Neuronal stem cell (in vitro differentiated cells): ENCODE measurements around the gene BIRC6.
A peak's percentile ranks its signal among the peaks of the same experiment; 100 is the strongest.

Source experiments
- DNase-seq: peaks from one replicate; pipeline ENCODE4 v3.0.0-alpha.2; 2013; ENCODE audit warnings: low spot score
- H2AFZ ChIP-seq: one replicate; pipeline ENCODE4 v1.6.1; 2013; ENCODE audit warnings: mild to moderate bottlenecking, low read length, inconsistent platforms
- H2AK5ac ChIP-seq: 2 replicates; pipeline ENCODE4 v1.6.1; 2013; ENCODE audit warnings: low read depth, mild to moderate bottlenecking, inconsistent platforms, low read length, moderate library complexity, mixed read lengths
- H2BK120ac ChIP-seq: 2 replicates; pipeline ENCODE4 v1.6.1; 2013; ENCODE audit warnings: low read depth, mild to moderate bottlenecking, inconsistent platforms, low read length, moderate library complexity, mixed read lengths
- H2BK12ac ChIP-seq: one replicate; pipeline ENCODE4 v1.6.1; 2013; ENCODE audit warnings: low read length, inconsistent platforms
- H2BK15ac ChIP-seq: 2 replicates; pipeline ENCODE4 v1.6.1; 2013; ENCODE audit warnings: mild to moderate bottlenecking, low read length, inconsistent platforms, mixed read lengths
- H2BK5ac ChIP-seq: one replicate; pipeline ENCODE4 v1.6.1; 2013; ENCODE audit warnings: inconsistent platforms, mild to moderate bottlenecking, low read length, moderate library complexity
- H3K14ac ChIP-seq: one replicate; pipeline ENCODE4 v1.6.1; 2013; ENCODE audit warnings: low read length, inconsistent platforms
- H3K18ac ChIP-seq: 2 replicates; pipeline ENCODE4 v1.6.1; 2013; ENCODE audit warnings: low read length, inconsistent platforms
- H3K23ac ChIP-seq: 2 replicates; pipeline ENCODE4 v1.6.1; 2013; ENCODE audit warnings: low read depth, mild to moderate bottlenecking, mixed read lengths, low read length, inconsistent platforms; ENCODE audit not compliant: poor library complexity
- H3K27ac ChIP-seq: replicated peaks from 3 replicates; pipeline ENCODE4 v1.5.1; 2013; ENCODE audit warnings: low read length, inconsistent platforms
- H3K27me3 ChIP-seq, 3 experiments: 2 replicates each; pipeline ENCODE4 v1.6.1; 2013; ENCODE audit warnings: low read length in 3 of 3, mild to moderate bottlenecking in 2 of 3, inconsistent platforms in 1 of 3, low read depth in 1 of 3, mixed read lengths in 1 of 3, moderate library complexity in 1 of 3; ENCODE audit not compliant: control insufficient read depth in 3 of 3, insufficient read depth in 3 of 3
- H3K36me3 ChIP-seq, 2 donors: replicated peaks in 1 of 2; 2 replicates each; pipeline ENCODE4 v1.6.1; 2013; ENCODE audit warnings: low read length in 2 of 2; ENCODE audit not compliant: control insufficient read depth in 2 of 2, insufficient read depth in 2 of 2
- H3K4ac ChIP-seq: 2 replicates; pipeline ENCODE4 v1.6.1; 2013; ENCODE audit warnings: inconsistent platforms, mild to moderate bottlenecking, low read length, moderate library complexity
- H3K4me1 ChIP-seq, 2 donors: 1 replicate in 1 of 2; 2 replicates in 1 of 2; pipeline ENCODE4 v1.6.1; 2013; ENCODE audit warnings: low read length in 2 of 2, low read depth in 1 of 2; ENCODE audit not compliant: control insufficient read depth in 2 of 2, insufficient read depth in 1 of 2
- H3K4me2 ChIP-seq: one replicate; pipeline ENCODE4 v1.6.1; 2013; ENCODE audit warnings: mild to moderate bottlenecking, low read length, inconsistent platforms; ENCODE audit not compliant: insufficient read depth, poor library complexity, severe bottlenecking
- H3K4me3 ChIP-seq, 2 donors: 2 replicates each; pipeline ENCODE4 v1.5.1; 2013; ENCODE audit warnings: low read length in 2 of 2, mild to moderate bottlenecking in 2 of 2, inconsistent platforms in 1 of 2, moderate library complexity in 1 of 2
- H3K79me1 ChIP-seq: one replicate; pipeline ENCODE4 v1.6.1; 2013; ENCODE audit warnings: low read depth, mild to moderate bottlenecking, inconsistent platforms, low read length, moderate library complexity
- H3K9ac ChIP-seq: one replicate; pipeline ENCODE4 v1.6.1; 2013; ENCODE audit warnings: mild to moderate bottlenecking, low read depth, low read length, inconsistent platforms; ENCODE audit not compliant: poor library complexity
- H3K9me3 ChIP-seq, 2 donors: replicated peaks in 1 of 2; 2 replicates each; pipeline versions ENCODE3 to v1.6.1; 2013; ENCODE audit warnings: low read length in 2 of 2, mild to moderate bottlenecking in 2 of 2, inconsistent platforms in 1 of 2, low read depth in 1 of 2, mixed read lengths in 1 of 2, moderate library complexity in 1 of 2; ENCODE audit not compliant: control insufficient read depth in 2 of 2, insufficient read depth in 1 of 2
- H4K8ac ChIP-seq: one replicate; pipeline ENCODE4 v1.6.1; 2013; ENCODE audit warnings: low read depth, mild to moderate bottlenecking, inconsistent platforms, low read length, moderate library complexity
- H4K91ac ChIP-seq: one replicate; pipeline ENCODE4 v1.6.1; 2013; ENCODE audit warnings: low read length, low read depth, mild to moderate bottlenecking, inconsistent platforms; ENCODE audit not compliant: poor library complexity
- WGBS, 2 donors: extraction: QIAGEN DNeasy Blood & Tissue Kit; methylation state at CpG; one replicate each; pipeline ENCODE4 v1.1.7; 2013; ENCODE audit warnings: missing lambda C conversion rate in 2 of 2, mixed read lengths in 1 of 2; ENCODE audit not compliant: insufficient read length in 2 of 2, insufficient replicate concordance in 1 of 2; ENCODE audit errors: extremely low coverage in 2 of 2; 5-methylcytosine and 5-hydroxymethylcytosine counted together

The BIRC6 gene

GRCh38 chr2:32436150-32436549 lies 79.3 kb downstream of the BIRC6 start:
- Histone ChIP-seq H4K91ac (no peak overlapping the region), H3K4me2 (no peak overlapping the region), H4K8ac (no peak overlapping the region), H3K79me1 (no peaks in the 10 kb centered on the region), H2BK12ac (no peak overlapping the region), H2BK15ac (no peak overlapping the region), H3K9ac (no peak overlapping the region), H3K36me3 (peaks cover 2 to 94% of the 10 kb centered on the region in 2 donors), H3K4me1 (no peaks in the 10 kb centered on the region), H2BK5ac (no peak overlapping the region), H3K23ac (no peak overlapping the region), H3K9me3 (no peaks in the 10 kb centered on the region), H3K4me3 (no peak overlapping the region), H2AFZ (no peak overlapping the region), H3K4ac (no peak overlapping the region), H3K18ac (no peak overlapping the region), H2BK120ac (no peak overlapping the region), H3K14ac (no peak overlapping the region), H2AK5ac (no peak overlapping the region), H3K27ac (no peak overlapping the region), H3K27me3 (no peaks in the 10 kb centered on the region)
- no CpG with 5 or more reads among the region's 6 CpGs for WGBS, 2 donors
- DNase-seq: no peak

- H3K9ac ChIP-seq: no peak overlapping the region
- WGBS, 2 donors: no CpG with 5 or more reads among the region's 7 CpGs
- no peak overlapping the region for H2BK5ac ChIP-seq
- H4K8ac ChIP-seq: no peak overlapping the region
- peaks cover 0 to 1% of the 10 kb centered on the region in 2 donors for H3K4me1 ChIP-seq
- H4K91ac ChIP-seq: no peak overlapping the region
- H2AK5ac ChIP-seq: no peak overlapping the region
- H3K23ac ChIP-seq: no peak overlapping the region
- H3K27me3 ChIP-seq: no peaks in the 10 kb centered on the region
- H3K14ac ChIP-seq: no peak overlapping the region
- no peak overlapping the region for H3K4ac ChIP-seq
- DNase-seq: no peak
- no peak overlapping the region for H3K18ac ChIP-seq
- H2BK15ac ChIP-seq: no peak overlapping the region
- no peak overlapping the region for H2AFZ ChIP-seq
- H3K4me3 ChIP-seq: no peak overlapping the region
- H3K9me3 ChIP-seq: no peaks in the 10 kb centered on the region
- no peak overlapping the region for H3K27ac ChIP-seq
- H2BK120ac ChIP-seq: no peak overlapping the region
- no peaks in the 10 kb centered on the region for H3K79me1 ChIP-seq
- no peak overlapping the region for H2BK12ac ChIP-seq
- no peak overlapping the region for H3K4me2 ChIP-seq
- peaks cover 8 to 92% of the 10 kb centered on the region in 2 donors for H3K36me3 ChIP-seq
These were observed 85.2 kb downstream of the BIRC6 start for GRCh38 chr2:32442020-32442467.

GRCh38 chr2:32446369-32446768 lies 89.5 kb downstream of the BIRC6 start:
- Histone ChIP-seq H3K9ac (no peak overlapping the region), H3K79me1 (no peaks in the 10 kb centered on the region), H3K9me3 (no peaks in the 10 kb centered on the region), H3K4me1 (peaks cover 0 to 1% of the 10 kb centered on the region in 2 donors), H3K27me3 (no peaks in the 10 kb centered on the region), H4K91ac (no peak overlapping the region), H2BK12ac (no peak overlapping the region), H3K4ac (no peak overlapping the region), H2BK5ac (no peak overlapping the region), H3K18ac (no peak overlapping the region), H4K8ac (no peak overlapping the region), H3K14ac (no peak overlapping the region), H3K4me3 (no peak overlapping the region), H2BK15ac (no peak overlapping the region), H2AFZ (no peak overlapping the region), H3K4me2 (no peak overlapping the region), H2AK5ac (no peak overlapping the region), H3K27ac (peak overlapping the region; percentile 25), H2BK120ac (no peak overlapping the region), H3K23ac (no peak overlapping the region), H3K36me3 (peaks cover 7 to 81% of the 10 kb centered on the region in 2 donors)
- no CpG with 5 or more reads among the region's 6 CpGs for WGBS, 2 donors
- DNase-seq: no peak

DNA sequence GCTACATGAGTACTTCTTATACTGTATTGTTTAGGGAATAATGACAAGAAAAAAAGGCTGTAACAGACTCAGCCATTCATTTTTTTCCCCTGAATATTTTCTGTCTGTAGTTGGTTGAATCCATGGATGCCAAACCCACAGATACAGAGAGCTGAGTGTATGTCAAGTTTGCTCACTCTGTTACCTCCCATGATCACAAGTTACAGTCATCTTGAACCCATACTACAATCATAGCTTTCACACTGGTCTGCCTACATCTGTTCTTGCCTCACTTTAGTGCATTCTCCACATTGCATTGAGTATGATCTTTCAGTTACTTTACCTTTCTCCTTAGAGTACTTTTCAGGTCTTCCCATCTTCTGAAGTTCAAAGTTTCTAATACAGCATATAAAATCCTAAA lies 94.0 kb downstream of the BIRC6 start:
- Histone ChIP-seq H3K9me3 (no peaks in the 10 kb centered on the region), H2AK5ac (no peak overlapping the region), H2BK5ac (no peak overlapping the region), H4K8ac (no peak overlapping the region), H3K27me3 (no peaks in the 10 kb centered on the region), H2BK120ac (no peak overlapping the region), H3K14ac (no peak overlapping the region), H3K18ac (no peak overlapping the region), H2AFZ (no peak overlapping the region), H3K4ac (no peak overlapping the region), H2BK12ac (no peak overlapping the region), H3K36me3 (peaks cover 2 to 63% of the 10 kb centered on the region in 2 donors), H3K23ac (no peak overlapping the region), H3K4me2 (no peak overlapping the region), H4K91ac (no peak overlapping the region), H3K79me1 (no peaks in the 10 kb centered on the region), H3K4me3 (no peak overlapping the region), H2BK15ac (no peak overlapping the region), H3K27ac (no peak overlapping the region), H3K9ac (no peak overlapping the region), H3K4me1 (peaks cover 0 to 1% of the 10 kb centered on the region in 2 donors)
- DNase-seq: no peak
